GM12878 (cell line): ENCODE results near the gene ZNF296. TPM values are rescaled to one million over a fixed set of nuclear protein-coding genes. Genes with fewer than 3 reads are reported as not detected.

Experiments used
- ATF3 ChIP-seq: IDR thresholded peaks from 2 replicates; pipeline ENCODE4 v1.6.1; 2011; ENCODE audit warnings: low read depth, mild to moderate bottlenecking, low read length, moderate library complexity, borderline replicate concordance; ENCODE audit errors: extremely low read depth
- IKZF2 ChIP-seq, 2 experiments: fragments of 450-650 bp; IDR thresholded peaks; 2 replicates each; pipeline ENCODE4 v1.6.1; 2017; ENCODE audit warnings: mild to moderate bottlenecking in 2 of 2, moderate library complexity in 2 of 2
- MEF2B ChIP-seq: fragments of 450-650 bp; IDR thresholded peaks from 2 replicates; pipeline ENCODE4 v1.6.1; 2018; ENCODE audit warnings: mild to moderate bottlenecking, moderate library complexity; ENCODE audit not compliant: partially characterized antibody, poor library complexity, severe bottlenecking
- MYC ChIP-seq: IDR thresholded peaks from 2 replicates; pipeline ENCODE4 v1.6.1; 2011; ENCODE audit warnings: mild to moderate bottlenecking, low read length, moderate library complexity, inconsistent platforms; ENCODE audit not compliant: insufficient read depth, insufficient replicate concordance, insufficient read length, severe bottlenecking
- NR2F1 ChIP-seq: fragments of 450-650 bp; conservative IDR thresholded peaks from 2 replicates; pipeline ENCODE4 v1.6.1; 2017; ENCODE audit warnings: mild to moderate bottlenecking
- PML ChIP-seq: IDR thresholded peaks from 2 replicates; pipeline ENCODE4 v1.6.1; 2012; ENCODE audit warnings: low read length, inconsistent platforms
- RB1 ChIP-seq: fragments of 450-650 bp; formaldehyde crosslinking; IDR thresholded peaks from 2 replicates; pipeline ENCODE4 v1.6.1; 2017; ENCODE audit warnings: mild to moderate bottlenecking, borderline replicate concordance
- SPI1 ChIP-seq: IDR thresholded peaks from 2 replicates; pipeline ENCODE4 v1.6.1; 2011; ENCODE audit warnings: low read depth, mild to moderate bottlenecking, low read length, moderate library complexity, borderline replicate concordance; ENCODE audit not compliant: insufficient read depth
- SUPT20H ChIP-seq: IDR thresholded peaks from 2 replicates; pipeline ENCODE4 v1.6.1; 2011; ENCODE audit warnings: low read depth, mild to moderate bottlenecking, low read length, moderate library complexity, borderline replicate concordance; ENCODE audit not compliant: control insufficient read depth
- TAF1 ChIP-seq: IDR thresholded peaks from 2 replicates; pipeline ENCODE4 v1.6.1; 2011; ENCODE audit warnings: mild to moderate bottlenecking, low read depth, low read length, borderline replicate concordance
- TBL1XR1 ChIP-seq: IDR thresholded peaks from 2 replicates; pipeline ENCODE4 v1.6.1; 2012; ENCODE audit warnings: low read depth, low read length, improper control_type of control experiment
- YBX1 ChIP-seq: fragments of 450-650 bp; IDR thresholded peaks from 2 replicates; pipeline ENCODE4 v1.6.1; 2016; ENCODE audit warnings: antibody characterized with exemption
- ZNF207 ChIP-seq: fragments of 450-650 bp; IDR thresholded peaks from 2 replicates; pipeline ENCODE4 v1.6.1; 2014; ENCODE audit warnings: antibody characterized with exemption, mild to moderate bottlenecking, borderline replicate concordance
- ZNF274 ChIP-seq: IDR thresholded peaks from one replicate; pipeline ENCODE4 v1.8.0; 2011; ENCODE audit not compliant: insufficient read length, insufficient read depth
- polyA plus RNA-seq, 11 experiments: library from polyadenylated mRNA; depleted of rRNA in 4 of 11; unstranded in 6 of 11; stranded (reverse) in 5 of 11; fragments of >200 nt; fragmentation: Nextera tagmentation in 4 of 11; fragmentation: Illumina TruSeq in 1 of 11; extraction: Ambion mirVana in 4 of 11; extraction: Trizol in 1 of 11; gene quantifications; 1 replicate in 1 of 11; 2 replicates in 10 of 11; pipeline versions ENCODE4 v1.2.1 to v1.2.3, GENCODE V29; 2011 to 2016; ENCODE audit warnings: inconsistent platforms in 2 of 11, missing spikeins in 2 of 11, low read depth in 1 of 11
- total RNA-seq, 4 experiments: library from RNA; depleted of rRNA in 3 of 4; stranded (reverse); fragments of >200 nt in 3 of 4; fragmentation: Illumina TruSeq in 1 of 4; extraction: Trizol in 1 of 4; gene quantifications; 2 replicates each; pipeline versions ENCODE4 v1.2.1 to v1.2.3, GENCODE V29; 2013 to 2021
- TF ChIP-seq, protein P1 (sequence below): fragments of 450-650 bp; IDR thresholded peaks from 2 replicates; pipeline ENCODE4 v1.6.1; 2017; ENCODE audit warnings: mild to moderate bottlenecking, moderate library complexity

ZNF296 gene
- total and polyA plus RNA-seq, 10 of the 15 experiments (the other 5 are each of a cell fraction or from before 2014, with no cell fraction given): 0.44 to 23.6 (median 3.5) TPM; not detected in 1

- TF ChIP-seq, protein P1, sequence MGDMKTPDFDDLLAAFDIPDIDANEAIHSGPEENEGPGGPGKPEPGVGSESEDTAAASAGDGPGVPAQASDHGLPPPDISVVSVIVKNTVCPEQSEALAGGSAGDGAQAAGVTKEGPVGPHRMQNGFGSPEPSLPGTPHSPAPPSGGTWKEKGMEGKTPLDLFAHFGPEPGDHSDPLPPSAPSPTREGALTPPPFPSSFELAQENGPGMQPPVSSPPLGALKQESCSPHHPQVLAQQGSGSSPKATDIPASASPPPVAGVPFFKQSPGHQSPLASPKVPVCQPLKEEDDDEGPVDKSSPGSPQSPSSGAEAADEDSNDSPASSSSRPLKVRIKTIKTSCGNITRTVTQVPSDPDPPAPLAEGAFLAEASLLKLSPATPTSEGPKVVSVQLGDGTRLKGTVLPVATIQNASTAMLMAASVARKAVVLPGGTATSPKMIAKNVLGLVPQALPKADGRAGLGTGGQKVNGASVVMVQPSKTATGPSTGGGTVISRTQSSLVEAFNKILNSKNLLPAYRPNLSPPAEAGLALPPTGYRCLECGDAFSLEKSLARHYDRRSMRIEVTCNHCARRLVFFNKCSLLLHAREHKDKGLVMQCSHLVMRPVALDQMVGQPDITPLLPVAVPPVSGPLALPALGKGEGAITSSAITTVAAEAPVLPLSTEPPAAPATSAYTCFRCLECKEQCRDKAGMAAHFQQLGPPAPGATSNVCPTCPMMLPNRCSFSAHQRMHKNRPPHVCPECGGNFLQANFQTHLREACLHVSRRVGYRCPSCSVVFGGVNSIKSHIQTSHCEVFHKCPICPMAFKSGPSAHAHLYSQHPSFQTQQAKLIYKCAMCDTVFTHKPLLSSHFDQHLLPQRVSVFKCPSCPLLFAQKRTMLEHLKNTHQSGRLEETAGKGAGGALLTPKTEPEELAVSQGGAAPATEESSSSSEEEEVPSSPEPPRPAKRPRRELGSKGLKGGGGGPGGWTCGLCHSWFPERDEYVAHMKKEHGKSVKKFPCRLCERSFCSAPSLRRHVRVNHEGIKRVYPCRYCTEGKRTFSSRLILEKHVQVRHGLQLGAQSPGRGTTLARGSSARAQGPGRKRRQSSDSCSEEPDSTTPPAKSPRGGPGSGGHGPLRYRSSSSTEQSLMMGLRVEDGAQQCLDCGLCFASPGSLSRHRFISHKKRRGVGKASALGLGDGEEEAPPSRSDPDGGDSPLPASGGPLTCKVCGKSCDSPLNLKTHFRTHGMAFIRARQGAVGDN: no peak
- peak in 1 of 2 experiments; percentile 46; a peak in 1 of 4 replicates for TF ChIP-seq IKZF2 (IDR thresholded peaks at IDR 0.05)
- 0 out of 2 replicates have a peak, but pooled peaks have one; percentile 31 for TF ChIP-seq PML
- no peak for TF ChIP-seq ATF3
- TF ChIP-seq NR2F1: no peak
- TF ChIP-seq MYC: no peak
- TF ChIP-seq SUPT20H: no peak
- no peak for TF ChIP-seq YBX1
- no peak for TF ChIP-seq TAF1
- no peak for TF ChIP-seq RB1
- no peak for TF ChIP-seq TBL1XR1
- no peak for TF ChIP-seq MEF2B
- TF ChIP-seq SPI1: peak; percentile 62; the same call in 1 of the 2 replicates
- TF ChIP-seq ZNF274: no peak
- 0 out of 2 replicates have a peak, but pooled peaks have one; percentile 46 for TF ChIP-seq ZNF207
These were observed 29.0 kb downstream of the ZNF296 start (continued) for GRCh38 chr19:45047188-45047797.
